Nephron progenitor cell (in vitro differentiated cells): ENCODE measurements around the gene SEPTIN8.

ENCODE experiments used
- DNase-seq: peaks from one replicate; pipeline ENCODE4 v3.0.0; 2021
- H3K27ac Mint-ChIP-seq: 2 replicates; pipeline ENCODE4 v1.8.0; 2021; ENCODE audit warnings: mild to moderate bottlenecking, moderate library complexity, mixed read lengths
- H3K27me3 Mint-ChIP-seq: 2 replicates; pipeline ENCODE4 v1.8.0; 2021; ENCODE audit warnings: mild to moderate bottlenecking, low read depth, mixed read lengths; ENCODE audit not compliant: poor library complexity
- H3K36me3 Mint-ChIP-seq: 2 replicates; pipeline ENCODE4 v1.8.0; 2021; ENCODE audit warnings: low read depth, mixed read lengths
- H3K4me1 Mint-ChIP-seq: 2 replicates; pipeline ENCODE4 v1.8.0; 2021; ENCODE audit warnings: mixed read lengths
- H3K4me3 Mint-ChIP-seq: 2 replicates; pipeline ENCODE4 v1.8.0; 2021; ENCODE audit warnings: mild to moderate bottlenecking, moderate library complexity, mixed read lengths
- H3K9me3 Mint-ChIP-seq: 2 replicates; pipeline ENCODE4 v1.8.0; 2021; ENCODE audit warnings: mild to moderate bottlenecking, moderate library complexity, mixed read lengths
- TF ChIP-seq, protein P1 (sequence below): fragments of 200-600 bp; sonication (generic); IDR thresholded peaks from 2 replicates; pipeline ENCODE4 v1.5.0; 2021; ENCODE audit warnings: antibody characterized with exemption

SEPTIN8 gene

DNA sequence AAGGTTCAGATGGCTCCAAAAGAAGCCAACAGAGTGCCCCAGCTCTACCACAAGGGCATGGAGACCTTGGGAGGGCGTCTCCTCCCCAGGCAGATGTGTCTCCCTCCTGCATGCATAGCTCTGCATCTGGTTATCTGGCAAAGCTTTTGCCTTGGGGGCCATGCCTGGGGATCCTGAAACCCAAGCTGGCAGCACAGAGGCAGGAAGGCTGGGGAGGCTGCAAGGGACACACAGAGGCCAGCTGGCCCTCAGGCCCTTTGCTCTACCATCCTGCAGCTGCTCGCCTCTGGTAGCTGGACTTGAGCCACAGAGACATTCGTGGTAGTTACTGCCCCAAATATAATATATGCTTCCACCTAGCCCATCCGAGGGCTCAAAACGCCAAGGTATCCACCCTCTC is 3.9 kb downstream of the SEPTIN8 start:
- Mint-ChIP-seq H3K4me3 (no peak overlapping the region), H3K36me3 (no peaks in the 10 kb centered on the region), H3K4me1 (peaks cover 39% of the 10 kb centered on the region), H3K9me3 (no peaks in the 10 kb centered on the region), H3K27me3 (peaks cover 18% of the 10 kb centered on the region), H3K27ac (no peak overlapping the region)
- DNase-seq = no peak
- TF ChIP-seq, protein P1, sequence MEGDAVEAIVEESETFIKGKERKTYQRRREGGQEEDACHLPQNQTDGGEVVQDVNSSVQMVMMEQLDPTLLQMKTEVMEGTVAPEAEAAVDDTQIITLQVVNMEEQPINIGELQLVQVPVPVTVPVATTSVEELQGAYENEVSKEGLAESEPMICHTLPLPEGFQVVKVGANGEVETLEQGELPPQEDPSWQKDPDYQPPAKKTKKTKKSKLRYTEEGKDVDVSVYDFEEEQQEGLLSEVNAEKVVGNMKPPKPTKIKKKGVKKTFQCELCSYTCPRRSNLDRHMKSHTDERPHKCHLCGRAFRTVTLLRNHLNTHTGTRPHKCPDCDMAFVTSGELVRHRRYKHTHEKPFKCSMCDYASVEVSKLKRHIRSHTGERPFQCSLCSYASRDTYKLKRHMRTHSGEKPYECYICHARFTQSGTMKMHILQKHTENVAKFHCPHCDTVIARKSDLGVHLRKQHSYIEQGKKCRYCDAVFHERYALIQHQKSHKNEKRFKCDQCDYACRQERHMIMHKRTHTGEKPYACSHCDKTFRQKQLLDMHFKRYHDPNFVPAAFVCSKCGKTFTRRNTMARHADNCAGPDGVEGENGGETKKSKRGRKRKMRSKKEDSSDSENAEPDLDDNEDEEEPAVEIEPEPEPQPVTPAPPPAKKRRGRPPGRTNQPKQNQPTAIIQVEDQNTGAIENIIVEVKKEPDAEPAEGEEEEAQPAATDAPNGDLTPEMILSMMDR = no peak

DNA sequence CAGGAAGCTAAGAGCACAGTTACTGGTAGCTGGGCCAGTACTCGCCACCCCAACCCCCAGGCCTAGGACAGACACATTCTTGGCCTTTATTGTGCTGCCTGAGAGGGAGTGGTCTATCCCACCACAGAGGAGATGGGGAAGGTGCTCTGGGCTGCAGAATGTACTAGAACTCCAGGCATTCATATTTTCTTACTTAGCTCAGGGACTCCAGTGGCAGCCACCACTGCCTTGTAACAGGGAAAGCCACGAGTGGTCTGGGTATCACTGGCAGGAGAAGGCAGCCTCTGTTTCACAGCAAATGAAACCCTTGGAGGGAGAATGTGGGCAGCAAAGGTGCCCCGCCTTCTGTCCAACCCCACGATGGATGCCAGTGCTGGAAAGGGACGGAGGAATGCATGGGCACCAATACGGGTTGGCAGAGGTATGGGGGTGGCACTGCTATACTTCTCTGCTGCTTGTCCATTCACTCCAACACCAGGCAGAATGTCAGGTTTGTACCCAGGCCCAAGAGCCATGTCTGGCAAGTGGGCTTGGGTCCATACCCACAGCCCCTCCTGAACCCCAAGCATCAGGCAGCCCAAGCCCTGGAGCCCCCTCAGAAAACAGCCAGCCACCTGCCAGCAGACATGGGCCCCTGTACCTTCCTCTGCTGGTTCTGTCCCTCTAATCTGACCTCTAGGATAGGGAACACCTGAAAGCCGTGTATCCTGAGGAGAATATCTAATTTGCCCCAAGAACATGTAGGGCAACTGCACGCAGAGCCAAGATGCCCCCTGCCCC is 4.6 kb downstream of the SEPTIN8 start:
- no peak for DNase-seq
- H3K36me3 Mint-ChIP-seq = no peaks in the 10 kb centered on the region
- H3K4me3 Mint-ChIP-seq = no peak overlapping the region
- H3K27ac Mint-ChIP-seq = peak overlapping the region; percentile 46
- TF ChIP-seq, protein P1 = no peak
- H3K27me3 Mint-ChIP-seq = peaks cover 15% of the 10 kb centered on the region
- no peaks in the 10 kb centered on the region for H3K9me3 Mint-ChIP-seq
- H3K4me1 Mint-ChIP-seq = peaks cover 34% of the 10 kb centered on the region

DNA sequence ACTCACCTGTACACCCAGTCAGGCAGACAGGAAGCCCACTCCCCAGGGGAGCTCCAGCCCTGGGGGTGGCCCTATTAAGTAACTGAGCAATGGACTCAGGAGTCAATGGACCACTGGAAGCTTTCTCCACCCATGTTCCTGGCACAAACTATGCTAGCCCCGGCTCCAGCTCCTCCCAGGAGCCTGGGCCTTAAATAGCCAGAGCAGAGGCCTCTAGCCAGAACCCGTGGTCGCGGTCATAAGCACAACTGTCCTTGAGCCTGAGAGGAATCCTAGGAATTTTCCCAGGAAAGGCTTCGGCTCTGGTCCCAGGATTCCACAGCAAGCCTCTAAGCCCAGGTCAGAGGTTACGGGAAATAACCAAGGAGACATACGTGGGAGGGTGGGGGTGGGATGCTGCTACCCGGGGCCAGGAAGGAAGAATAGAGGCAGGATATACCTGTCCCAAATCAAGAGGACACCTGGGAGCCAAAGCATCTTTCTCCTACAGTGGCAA is 5.5 kb downstream of the SEPTIN8 start:
- H3K4me1 Mint-ChIP-seq = peaks cover 34% of the 10 kb centered on the region
- peak; percentile 60 for DNase-seq
- peak overlapping the region; percentile 13 for H3K27ac Mint-ChIP-seq
- peaks cover 14% of the 10 kb centered on the region for H3K27me3 Mint-ChIP-seq
- no peaks in the 10 kb centered on the region for H3K36me3 Mint-ChIP-seq
- H3K9me3 Mint-ChIP-seq = no peaks in the 10 kb centered on the region
- TF ChIP-seq, protein P1 = no peak
- no peak overlapping the region for H3K4me3 Mint-ChIP-seq

DNA sequence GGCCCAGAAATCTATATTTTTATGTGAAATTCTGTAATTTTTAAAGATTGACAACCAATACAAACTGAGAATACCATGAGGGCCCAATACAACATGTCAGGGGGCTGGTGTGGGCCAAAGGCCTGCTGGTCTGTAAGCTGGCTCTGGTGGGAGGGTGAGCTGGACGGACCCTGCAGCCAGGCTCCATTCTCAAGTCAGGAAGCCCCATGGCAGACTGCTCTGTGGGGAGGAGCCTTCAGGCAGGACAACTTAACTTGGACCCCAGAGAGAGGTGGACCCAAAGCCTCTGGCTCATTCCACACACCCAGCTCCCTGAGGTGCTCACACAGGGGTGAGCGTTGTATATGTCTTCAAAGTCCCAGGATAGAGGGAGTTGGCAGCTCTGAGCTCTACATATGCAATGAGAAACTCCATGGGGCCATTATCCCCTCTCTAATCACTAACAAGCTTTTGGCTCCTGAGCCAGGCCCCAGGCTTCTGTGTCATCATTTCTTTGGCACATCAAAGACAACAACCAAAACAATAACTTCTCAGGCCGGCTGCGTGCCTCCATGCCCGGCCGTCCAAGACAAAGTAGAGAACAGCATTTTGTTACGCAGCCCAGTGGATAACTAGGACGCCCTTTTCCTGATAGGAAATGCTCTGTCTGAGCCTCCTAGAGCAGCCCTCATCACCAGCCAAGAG is 6.4 kb downstream of the SEPTIN8 start:
- no peaks in the 10 kb centered on the region for H3K36me3 Mint-ChIP-seq
- no peak overlapping the region for H3K27ac Mint-ChIP-seq
- no peaks in the 10 kb centered on the region for H3K9me3 Mint-ChIP-seq
- TF ChIP-seq, protein P1 = no peak
- no peak overlapping the region for H3K4me3 Mint-ChIP-seq
- H3K27me3 Mint-ChIP-seq = peaks cover 10% of the 10 kb centered on the region
- DNase-seq = no peak
- H3K4me1 Mint-ChIP-seq = peaks cover 28% of the 10 kb centered on the region

DNA sequence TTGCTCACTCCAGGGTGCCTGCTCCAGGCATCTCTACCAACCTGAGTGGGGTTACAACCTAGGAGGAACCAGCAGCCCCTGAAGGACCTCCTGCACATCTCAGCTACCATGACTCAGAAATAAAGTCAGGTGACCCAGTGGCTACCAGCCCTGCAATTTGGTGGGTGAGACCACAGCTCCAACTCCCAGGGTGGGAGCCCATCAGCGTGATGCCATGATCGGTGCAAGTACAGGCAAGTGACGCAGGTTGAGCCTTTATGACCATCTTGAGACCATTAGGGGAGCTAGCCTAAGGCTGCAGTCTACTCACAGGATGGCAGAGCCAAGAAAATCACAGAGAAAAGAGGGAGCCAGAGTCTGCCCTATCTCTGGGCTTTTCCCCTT is 8.6 kb downstream of the SEPTIN8 start:
- Mint-ChIP-seq H3K27ac (no peak overlapping the region), H3K9me3 (no peaks in the 10 kb centered on the region), H3K36me3 (peaks cover 8% of the 10 kb centered on the region), H3K4me3 (no peak overlapping the region), H3K4me1 (peaks cover 14% of the 10 kb centered on the region), H3K27me3 (peaks cover 6% of the 10 kb centered on the region)
- DNase-seq = no peak
- TF ChIP-seq, protein P1 = no peak
